Measurements from ENCODE around the gene KAT5.

- no peak for TF ChIP-seq CTCF (IDR thresholded peaks at IDR 0.05; ENCODE audit: insufficient read depth, low read length)
- no peak for TF ChIP-seq POLR2AphosphoS5 (IDR thresholded peaks at IDR 0.05; ENCODE audit: low read depth)
- no peak for TF ChIP-seq REST (IDR thresholded peaks at IDR 0.05; ENCODE audit: insufficient replicate concordance, low read depth)
- no peak for TF ChIP-seq GABPA (IDR thresholded peaks at IDR 0.05; ENCODE audit: low read depth)
These were observed 12.7 kb upstream of the KAT5 start for GRCh38 chr11:65699306-65699705.

All from HL-60 (cell line).